Erythroblast (primary cell): ENCODE data around the gene GLT8D2.

Experiments used
- GATA1 ChIP-seq: IDR thresholded peaks from 2 replicates; pipeline ENCODE4 v1.6.1; 2011; ENCODE audit warnings: low read depth, mild to moderate bottlenecking, control low read depth, low read length, moderate library complexity
- POLR2A ChIP-seq: IDR thresholded peaks from 2 replicates; pipeline ENCODE4 v1.6.1; 2011; ENCODE audit warnings: mild to moderate bottlenecking, low read length

GRCh38 chr12:103975368-103975767 is 74.6 kb downstream of the GLT8D2 start:
- no peak for TF ChIP-seq POLR2A
- TF ChIP-seq GATA1: no peak
